NCI-H2227 treated with DMSO at 0.1 percent for 48 hours (cell line): ENCODE results near the gene KRTAP5-3.

ENCODE experiments used
- DNase-seq: peaks from one replicate; lab custom pipeline; 2025; lab: John Stamatoyannopoulos, UW

The KRTAP5-3 gene

DNA sequence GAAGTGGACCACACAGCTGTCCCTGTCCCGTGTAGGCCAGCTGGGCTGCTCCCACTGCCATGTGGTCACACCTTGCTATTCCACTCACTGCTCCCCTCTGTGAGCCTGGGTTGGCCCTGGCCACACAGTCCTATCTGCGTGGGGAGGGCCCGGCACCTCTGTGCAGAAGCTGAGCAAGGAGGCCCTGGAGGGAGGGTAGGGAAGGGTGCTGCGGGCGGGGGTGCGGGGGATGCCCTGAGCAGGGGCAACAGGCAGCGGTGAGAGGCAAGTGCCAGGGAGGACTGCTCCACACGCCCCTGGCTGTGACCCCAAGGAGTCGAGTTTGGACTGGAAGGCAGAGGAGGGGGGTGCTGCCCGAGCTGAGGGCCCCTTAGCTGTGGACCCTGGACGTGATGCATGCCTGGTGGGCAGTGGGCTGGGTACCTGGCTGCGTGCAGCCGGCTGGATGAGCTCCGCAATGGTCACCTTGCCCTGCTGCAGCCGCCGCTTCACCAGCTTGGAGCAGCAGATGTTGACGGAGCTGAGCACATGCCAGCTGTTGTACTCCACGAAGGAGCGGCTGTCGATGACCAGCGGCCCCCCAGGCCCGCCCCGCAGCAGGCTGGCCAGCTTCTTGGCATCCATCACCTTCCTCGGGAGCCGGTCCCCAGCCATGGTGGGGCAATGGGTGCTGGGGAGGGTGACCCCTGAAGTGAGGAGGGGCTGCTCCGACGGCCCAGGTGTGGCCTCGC, 42.9 kb downstream of the KRTAP5-3 start:
- no peak for DNase-seq

DNA sequence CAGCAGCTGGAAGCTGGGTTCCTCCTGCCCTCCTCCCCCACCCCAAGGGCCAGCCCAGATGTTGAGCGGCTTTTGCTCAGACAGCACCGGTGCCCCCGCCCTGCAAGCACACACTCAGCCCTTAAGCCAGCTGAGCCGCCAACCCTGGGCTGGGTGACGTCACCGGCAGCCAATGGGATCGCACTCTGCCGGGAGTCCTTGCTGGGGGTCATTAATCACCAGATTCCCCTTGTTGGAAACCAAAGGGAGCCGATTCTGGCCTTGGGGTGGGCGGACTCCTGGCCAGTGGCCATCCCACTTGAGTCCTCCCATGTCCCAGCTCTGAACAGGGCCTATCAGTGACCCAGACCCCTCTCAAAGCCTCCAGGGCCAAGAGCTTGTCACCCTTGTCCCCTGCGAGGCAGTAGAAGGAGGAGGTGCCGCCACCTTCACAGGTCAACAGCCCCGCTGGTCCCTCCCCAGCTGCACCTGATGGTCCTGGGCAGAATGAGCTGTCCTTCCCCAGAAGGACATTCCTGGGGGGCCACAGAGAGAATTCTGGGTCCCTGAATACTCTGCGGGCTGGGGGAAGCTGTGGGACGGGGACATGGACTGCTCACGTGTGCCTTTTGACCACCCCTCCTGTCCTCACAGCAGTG, 43.6 kb downstream of the KRTAP5-3 start:
- peak; percentile 27 for DNase-seq

DNA sequence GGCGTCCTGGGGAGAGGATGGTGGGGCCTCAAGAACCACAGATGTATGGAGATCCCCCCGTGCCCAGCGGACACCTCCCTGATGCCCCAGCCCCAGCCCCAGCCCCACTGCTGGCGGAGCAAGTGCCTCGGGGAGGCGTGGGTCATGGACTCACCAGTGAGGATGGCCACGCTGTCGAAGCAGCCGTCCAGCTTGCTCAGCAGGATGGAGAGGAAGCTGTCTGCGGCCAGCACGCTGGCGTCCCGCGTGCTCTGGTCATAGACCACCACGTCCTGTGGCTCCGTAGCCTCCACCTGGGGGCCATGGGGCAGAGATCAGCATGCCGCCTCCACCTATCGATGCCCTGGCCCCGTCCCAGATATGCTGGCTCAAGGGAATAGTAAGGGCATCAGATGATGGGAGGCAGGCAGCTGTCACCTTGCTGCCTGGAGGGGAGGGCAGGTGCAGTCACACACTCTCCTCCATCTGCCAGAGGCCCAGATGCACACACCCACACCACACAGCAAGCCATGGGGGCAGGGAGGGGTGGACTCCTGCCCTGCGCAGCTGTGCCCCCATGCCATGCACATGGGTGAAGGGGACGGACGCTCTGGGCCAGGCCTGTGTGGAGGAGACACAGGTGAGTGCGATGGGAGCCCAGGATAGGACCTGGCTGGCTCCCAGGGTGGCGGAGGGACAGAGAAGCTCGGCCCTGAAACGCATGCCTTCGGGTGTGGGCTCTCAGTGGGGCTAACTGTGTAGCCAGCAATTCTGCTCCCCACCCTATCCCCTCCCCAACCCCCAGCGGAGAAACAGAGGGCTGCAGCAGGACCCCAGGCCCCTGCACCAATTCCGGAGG, 44.3 kb downstream of the KRTAP5-3 start:
- no peak for DNase-seq

DNA sequence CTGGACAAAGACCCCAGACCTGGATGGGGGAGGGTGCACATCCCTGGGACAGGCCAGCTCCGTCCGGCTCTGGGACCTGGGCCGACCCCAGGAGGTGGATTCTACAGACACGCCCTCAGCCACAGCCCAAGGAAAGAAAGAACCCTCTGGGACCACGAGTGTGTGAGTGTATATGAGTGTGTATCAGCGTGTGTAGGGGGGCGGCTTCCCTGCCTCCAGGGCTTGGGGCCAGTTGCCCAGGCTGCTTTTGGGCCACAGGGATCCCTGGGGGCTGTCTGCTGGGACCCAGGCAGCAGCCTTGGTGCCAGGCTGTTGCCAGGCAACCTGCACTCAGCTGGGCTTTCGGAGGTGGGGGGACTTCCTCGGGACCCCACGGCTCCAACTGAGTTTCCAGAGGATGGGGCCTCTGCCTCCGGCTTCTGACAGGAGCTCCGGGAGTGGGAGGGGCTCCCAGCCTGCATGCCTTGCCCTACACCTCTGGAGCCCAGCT, 45.1 kb downstream of the KRTAP5-3 start:
- no peak for DNase-seq

DNA sequence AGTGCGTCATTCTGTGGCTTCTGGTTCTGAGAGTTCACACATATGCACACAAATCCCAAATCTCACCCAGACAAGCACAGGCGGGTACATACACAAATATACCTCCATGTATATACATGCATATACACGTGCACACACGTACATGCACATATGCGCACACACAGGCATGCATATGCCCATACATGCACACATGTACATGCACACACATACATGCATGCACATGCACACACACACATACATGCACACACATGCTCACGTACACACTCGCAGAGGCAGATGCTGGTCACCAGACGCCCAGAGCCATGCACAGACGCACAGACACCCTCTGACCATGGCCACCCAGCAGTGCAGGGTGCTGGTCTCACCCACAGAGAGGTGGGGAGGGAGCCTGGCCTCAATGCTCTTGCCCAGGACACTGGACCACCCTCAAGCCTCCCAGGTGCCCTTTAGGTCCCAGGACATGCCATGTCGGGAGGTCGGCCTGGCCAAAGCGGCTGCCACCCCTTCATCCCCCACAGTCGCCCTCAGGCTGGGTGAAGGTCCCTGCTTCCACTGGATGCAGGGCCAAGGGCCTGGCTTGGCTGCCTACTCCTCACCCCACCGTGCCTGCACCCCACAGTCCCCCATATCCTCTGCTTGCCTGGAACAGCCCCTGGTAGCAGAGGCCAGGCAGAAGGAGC, 45.7 kb downstream of the KRTAP5-3 start:
- no peak for DNase-seq

DNA sequence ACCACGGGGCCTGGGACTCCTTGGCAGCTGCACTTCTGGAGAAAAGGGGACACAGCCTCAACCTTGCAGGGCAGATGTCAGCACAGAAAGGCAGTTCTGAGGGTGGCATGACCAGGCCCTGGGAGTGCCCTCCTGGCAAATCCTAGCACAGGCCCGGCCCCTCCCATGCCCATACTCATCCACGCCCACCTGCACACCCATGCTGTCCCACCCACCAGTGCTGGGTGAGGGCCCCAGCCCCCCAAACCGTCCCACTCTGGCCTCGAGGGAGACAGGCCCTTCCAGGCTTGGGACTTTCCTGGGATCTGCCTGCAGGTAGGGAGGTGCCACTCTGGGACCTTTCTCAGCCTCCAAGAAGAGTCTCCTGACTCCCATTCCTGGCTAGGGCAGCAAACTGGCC, 46.3 kb downstream of the KRTAP5-3 start:
- no peak for DNase-seq

DNA sequence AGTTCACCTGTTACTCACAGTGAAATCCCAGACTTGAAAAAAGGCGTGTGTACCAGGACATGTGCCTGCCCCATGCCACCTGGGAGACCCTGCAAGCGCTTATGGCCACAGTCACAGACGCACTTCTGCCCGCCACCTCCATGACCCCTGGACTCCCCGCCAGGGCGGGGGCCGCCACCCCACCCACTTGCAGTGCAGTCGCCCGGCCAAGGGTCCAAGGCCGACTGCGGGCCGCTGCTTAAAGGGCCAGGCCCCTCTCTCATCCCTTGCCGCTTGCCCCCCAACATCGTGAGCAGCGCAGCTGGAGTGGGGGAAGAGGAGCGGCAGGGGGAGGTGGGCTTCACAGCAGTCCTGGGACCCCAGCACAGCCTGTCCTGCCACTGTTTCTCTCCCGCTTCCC, 47.0 kb downstream of the KRTAP5-3 start:
- DNase-seq: no peak

DNA sequence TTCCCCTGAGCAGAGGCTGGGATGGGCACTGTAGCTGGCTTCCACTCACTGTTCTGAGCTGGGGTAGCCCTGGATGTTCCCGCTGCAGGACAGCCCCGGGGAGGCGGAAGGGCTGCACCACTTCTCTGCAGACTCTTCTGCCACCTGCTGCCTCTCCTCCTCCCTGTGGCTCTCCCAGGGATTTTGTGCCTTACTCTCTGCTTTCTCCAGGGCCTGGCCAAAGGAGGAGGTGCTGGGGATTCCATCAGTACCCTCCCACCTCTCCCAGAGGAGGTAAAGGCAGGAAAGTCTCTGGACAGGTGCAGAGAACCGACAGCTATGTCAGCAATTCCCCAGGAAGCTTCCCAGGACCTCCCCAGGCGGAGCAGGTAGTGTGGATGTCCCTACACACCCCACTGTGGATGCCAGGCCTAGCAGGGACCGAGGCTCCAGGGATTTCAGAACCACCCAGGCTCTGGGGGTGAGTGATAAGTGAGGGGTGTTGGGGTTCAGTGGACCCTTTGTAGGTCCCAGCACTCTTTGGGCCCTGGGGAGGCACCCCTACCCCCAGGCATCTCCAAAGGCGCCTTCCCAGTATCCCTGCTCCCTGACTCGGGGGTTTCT, 47.5 kb downstream of the KRTAP5-3 start:
- DNase-seq: no peak

DNA sequence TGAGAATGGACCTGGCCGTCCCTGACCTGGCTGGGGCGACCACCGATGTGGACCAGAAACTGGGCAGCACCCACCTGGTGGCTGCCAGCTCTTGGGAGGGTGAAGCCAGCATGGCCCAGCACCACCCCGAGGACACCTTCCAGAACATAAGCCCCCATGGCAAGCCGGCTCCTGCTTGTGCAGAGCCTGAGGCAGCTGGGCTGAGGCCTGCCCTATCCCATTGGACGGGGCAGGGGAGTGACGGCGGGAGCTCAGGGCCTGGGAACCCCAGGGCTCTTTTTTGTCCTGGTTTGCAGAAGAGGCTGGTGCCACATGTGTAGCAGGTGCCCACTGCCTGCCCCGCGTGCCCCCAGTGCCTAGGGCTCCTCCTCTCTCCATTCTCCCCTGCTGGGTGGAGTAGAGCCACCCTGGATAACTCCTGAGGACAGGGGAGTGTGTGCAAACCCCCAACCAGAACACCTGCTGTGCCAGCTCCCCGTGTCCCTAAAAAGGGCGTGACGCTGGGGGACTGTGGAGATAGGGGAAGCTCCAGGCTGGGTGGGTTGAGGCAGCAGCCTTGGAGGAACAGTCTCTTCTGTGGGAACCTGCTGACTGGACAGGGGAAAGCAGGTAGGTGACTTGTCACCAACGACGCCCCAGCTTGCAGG, 48.1 kb downstream of the KRTAP5-3 start:
- DNase-seq: no peak

DNA sequence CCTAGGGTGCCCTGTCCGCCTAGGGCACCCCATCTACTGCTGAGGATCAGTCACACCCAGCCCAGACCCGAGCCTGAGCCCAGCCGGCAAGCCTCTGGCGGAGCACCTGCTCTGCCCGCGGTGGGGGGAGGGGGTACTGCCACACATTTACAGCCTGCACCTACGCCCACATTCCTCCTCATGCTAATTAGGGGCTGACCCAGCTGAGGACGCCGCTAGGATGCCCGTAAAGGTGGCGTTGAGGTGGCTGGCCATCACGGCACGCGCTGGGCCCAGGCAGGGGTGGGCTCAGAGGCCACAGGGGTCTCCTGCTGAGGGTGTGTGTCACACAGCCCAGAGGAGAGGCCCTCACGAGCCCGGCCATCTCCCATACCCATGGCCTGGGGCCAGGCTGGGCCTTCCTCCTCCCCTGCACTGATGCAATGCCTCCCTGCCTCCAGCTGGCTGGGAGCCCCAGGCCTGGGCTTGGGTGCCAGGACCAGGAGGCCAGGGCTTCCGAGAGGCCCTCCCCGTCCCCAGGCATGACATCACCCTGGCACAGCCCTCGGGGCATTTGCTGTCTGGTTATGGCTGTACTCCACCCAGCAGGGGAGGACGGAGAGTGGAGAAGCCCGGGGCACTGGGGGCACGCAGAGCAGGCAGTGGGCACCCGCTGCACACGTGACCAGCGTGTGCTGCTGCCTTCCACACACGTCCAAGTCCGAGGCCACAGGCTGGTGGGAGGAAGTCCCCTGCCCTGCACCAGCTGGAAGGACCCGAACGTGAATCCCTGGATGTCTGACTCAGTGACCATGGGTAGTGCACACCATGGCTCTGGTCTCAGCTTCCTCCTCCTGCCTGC, 48.9 kb downstream of the KRTAP5-3 start:
- DNase-seq: no peak

DNA sequence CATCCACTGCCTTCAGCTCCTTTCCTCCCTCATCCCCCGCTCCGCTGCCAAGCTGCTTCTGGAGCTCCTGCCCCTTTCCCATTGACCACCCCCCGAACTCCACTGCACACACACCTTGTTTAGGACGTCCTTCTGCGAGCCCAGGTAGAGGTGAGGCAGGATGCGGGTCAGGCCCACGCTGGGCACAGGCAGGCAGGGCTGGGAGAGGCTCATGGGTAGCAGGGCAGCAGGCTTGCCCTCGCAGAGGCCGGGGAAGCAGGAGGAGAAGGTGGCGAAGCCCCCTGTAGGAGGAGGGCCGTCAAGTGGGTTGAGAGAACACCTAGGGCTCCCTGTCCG, 49.5 kb downstream of the KRTAP5-3 start:
- DNase-seq: no peak

DNA sequence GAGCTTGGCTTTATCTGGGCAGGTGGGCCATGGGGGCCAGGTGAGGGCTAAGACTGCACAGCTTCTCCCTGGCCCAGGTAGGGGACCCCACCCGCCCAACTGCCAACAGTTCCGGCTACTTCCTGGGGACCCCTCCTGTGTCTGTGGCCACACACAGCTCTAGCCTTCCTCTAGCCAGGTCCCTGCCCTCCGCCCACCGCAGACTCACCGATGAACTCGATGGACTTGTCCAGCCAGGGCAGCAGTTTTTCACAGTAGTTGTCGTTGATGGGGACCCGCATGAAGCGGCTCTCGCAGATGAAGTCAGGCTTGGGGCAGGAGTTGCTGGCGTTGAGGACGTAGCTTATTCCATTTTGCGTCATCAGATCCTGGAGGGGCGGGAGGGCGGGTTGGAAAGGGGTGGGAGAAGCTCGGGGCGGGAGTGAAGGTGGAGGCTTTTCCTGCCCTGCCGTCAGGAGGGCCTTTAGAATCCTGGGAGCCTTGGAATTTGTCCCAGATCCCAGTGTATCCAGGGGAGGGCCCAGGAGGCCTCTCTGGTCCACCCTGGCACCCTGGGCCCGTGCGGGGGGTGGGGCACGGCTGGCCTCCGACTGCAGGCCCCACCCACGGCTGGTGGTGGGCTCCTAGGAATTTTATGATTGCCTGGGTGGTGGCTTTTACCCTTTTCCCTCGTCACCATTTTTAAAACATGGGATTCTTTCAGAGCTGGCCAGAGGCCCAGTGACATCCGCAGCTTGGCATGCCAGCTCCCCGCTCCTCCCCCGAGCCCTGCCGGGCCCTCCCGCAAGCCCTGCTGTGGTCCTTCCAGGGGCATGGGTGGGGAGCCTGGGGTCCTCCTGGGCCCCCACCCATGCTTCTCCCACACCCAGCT, 50.1 kb downstream of the KRTAP5-3 start:
- no peak for DNase-seq
